Neural crest cell (in vitro differentiated cells): Measurements from ENCODE around the gene CTNNA3. TPM values are rescaled to one million over a fixed set of nuclear protein-coding genes. Genes with fewer than 3 reads are reported as not detected.
"Not testable (repeated sequence)": the region's sequence is repeated elsewhere in the genome, so short reads cannot be mapped to it uniquely, and the experiment has no call there.

Experiments
- DNase-seq: peaks from one replicate; pipeline ENCODE4 v3.0.0; 2021; ENCODE audit warnings: low read depth, mixed read lengths, low spot score
- H3K27ac Mint-ChIP-seq: one replicate; pipeline ENCODE4 v1.8.0; 2021; ENCODE audit warnings: mild to moderate bottlenecking, mixed read lengths; ENCODE audit not compliant: unreplicated experiment
- H3K27me3 Mint-ChIP-seq: 2 replicates; pipeline ENCODE4 v1.8.0; 2021; ENCODE audit warnings: low read depth, mild to moderate bottlenecking, mixed read lengths
- H3K36me3 Mint-ChIP-seq: 2 replicates; pipeline ENCODE4 v1.8.0; 2021; ENCODE audit warnings: low read depth, mild to moderate bottlenecking, mixed read lengths
- H3K4me1 Mint-ChIP-seq: 2 replicates; pipeline ENCODE4 v1.8.0; 2021; ENCODE audit warnings: mixed read lengths
- H3K4me3 Mint-ChIP-seq: one replicate; pipeline ENCODE4 v1.8.0; 2021; ENCODE audit warnings: mild to moderate bottlenecking, mixed read lengths
- H3K9me3 Mint-ChIP-seq: 2 replicates; pipeline ENCODE4 v1.8.0; 2021; ENCODE audit warnings: mixed read lengths
- total RNA-seq: library from RNA; stranded (reverse); gene quantifications from 2 replicates; pipeline ENCODE4 v1.2.1, GENCODE V29; 2021
- TF ChIP-seq, protein P1 (sequence below): fragments of 200-600 bp; sonication (generic); conservative IDR thresholded peaks from 2 replicates; pipeline ENCODE4 v1.5.0; 2021; ENCODE audit warnings: antibody characterized with exemption, mild to moderate bottlenecking

Gene CTNNA3
- total RNA-seq, 1 donor from 2014 or later = 4.7 TPM

- no peak overlapping the region for H3K27ac Mint-ChIP-seq
- no peak for DNase-seq
- TF ChIP-seq, protein P1, sequence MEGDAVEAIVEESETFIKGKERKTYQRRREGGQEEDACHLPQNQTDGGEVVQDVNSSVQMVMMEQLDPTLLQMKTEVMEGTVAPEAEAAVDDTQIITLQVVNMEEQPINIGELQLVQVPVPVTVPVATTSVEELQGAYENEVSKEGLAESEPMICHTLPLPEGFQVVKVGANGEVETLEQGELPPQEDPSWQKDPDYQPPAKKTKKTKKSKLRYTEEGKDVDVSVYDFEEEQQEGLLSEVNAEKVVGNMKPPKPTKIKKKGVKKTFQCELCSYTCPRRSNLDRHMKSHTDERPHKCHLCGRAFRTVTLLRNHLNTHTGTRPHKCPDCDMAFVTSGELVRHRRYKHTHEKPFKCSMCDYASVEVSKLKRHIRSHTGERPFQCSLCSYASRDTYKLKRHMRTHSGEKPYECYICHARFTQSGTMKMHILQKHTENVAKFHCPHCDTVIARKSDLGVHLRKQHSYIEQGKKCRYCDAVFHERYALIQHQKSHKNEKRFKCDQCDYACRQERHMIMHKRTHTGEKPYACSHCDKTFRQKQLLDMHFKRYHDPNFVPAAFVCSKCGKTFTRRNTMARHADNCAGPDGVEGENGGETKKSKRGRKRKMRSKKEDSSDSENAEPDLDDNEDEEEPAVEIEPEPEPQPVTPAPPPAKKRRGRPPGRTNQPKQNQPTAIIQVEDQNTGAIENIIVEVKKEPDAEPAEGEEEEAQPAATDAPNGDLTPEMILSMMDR = no peak
Measured at GRCh38 chr10:67596641-67597040, 99.4 kb downstream of the CTNNA3 start.

GRCh38 chr10:67587771-67588170, 108.2 kb downstream of the CTNNA3 start:
- Mint-ChIP-seq H3K9me3 (peaks cover 25% of the 10 kb centered on the region), H3K27me3 (no peaks in the 10 kb centered on the region), H3K4me3 (no peak overlapping the region), H3K27ac (no peak overlapping the region), H3K4me1 (no peaks in the 10 kb centered on the region), H3K36me3 (peaks cover 13% of the 10 kb centered on the region)
- DNase-seq = no peak
- TF ChIP-seq, protein P1 = no peak

More at GRCh38 chr10:67596641-67597040, 99.4 kb downstream of the CTNNA3 start:
- Mint-ChIP-seq H3K27me3 (no peaks in the 10 kb centered on the region), H3K4me3 (no peak overlapping the region), H3K36me3 (no peaks in the 10 kb centered on the region), H3K4me1 (no peaks in the 10 kb centered on the region), H3K9me3 (peaks cover 14% of the 10 kb centered on the region)

- Mint-ChIP-seq H3K36me3 (no peaks in the 10 kb centered on the region), H3K27ac (no peak overlapping the region), H3K9me3 (no peaks in the 10 kb centered on the region), H3K27me3 (no peaks in the 10 kb centered on the region), H3K4me1 (no peaks in the 10 kb centered on the region), H3K4me3 (no peak overlapping the region)
- DNase-seq = no peak
- TF ChIP-seq, protein P1 = no peak
Measured at GRCh38 chr10:67575532-67575931, 120.5 kb downstream of the CTNNA3 start.

DNA sequence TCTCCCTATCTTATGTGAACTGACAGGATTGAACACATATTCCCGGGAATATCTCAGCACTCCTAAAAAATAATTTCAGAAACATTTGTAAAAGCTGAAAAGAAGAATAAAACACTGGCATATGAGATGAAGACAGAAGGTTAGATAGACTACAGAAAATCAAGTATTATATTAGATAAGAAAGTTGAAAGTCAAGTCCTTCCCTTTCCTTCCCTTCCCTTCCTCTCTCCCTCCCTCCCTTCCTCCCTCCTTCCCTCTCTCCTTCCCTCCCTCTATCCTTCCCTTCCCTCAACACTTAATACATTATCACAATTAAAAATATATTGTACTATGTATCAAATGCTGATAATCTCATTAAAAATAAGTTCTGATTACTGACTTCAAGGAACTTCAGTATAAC, 122.5 kb downstream of the CTNNA3 start:
- TF ChIP-seq, protein P1 = no peak
- Mint-ChIP-seq H3K4me1 (no peaks in the 10 kb centered on the region), H3K36me3 (no peaks in the 10 kb centered on the region), H3K27me3 (no peaks in the 10 kb centered on the region), H3K4me3 (no peak overlapping the region), H3K27ac (no peak overlapping the region), H3K9me3 (no peaks in the 10 kb centered on the region)
- DNase-seq = no peak

GRCh38 chr10:67571503-67571902, 124.5 kb downstream of the CTNNA3 start:
- no peaks in the 10 kb centered on the region for H3K27me3 Mint-ChIP-seq

GRCh38 chr10:67558311-67558710, 137.7 kb downstream of the CTNNA3 start:
- not testable (repeated sequence) for H3K27me3 Mint-ChIP-seq, H3K4me3 Mint-ChIP-seq, H3K36me3 Mint-ChIP-seq, H3K4me1 Mint-ChIP-seq, DNase-seq, H3K27ac Mint-ChIP-seq
- H3K9me3 Mint-ChIP-seq = peaks cover 11% of the 10 kb centered on the region

More at GRCh38 chr10:67571503-67571902, 124.5 kb downstream of the CTNNA3 start:
- H3K9me3 Mint-ChIP-seq = no peaks in the 10 kb centered on the region
- H3K27ac Mint-ChIP-seq = no peak overlapping the region
- no peak for DNase-seq
- H3K4me3 Mint-ChIP-seq = no peak overlapping the region
- no peaks in the 10 kb centered on the region for H3K4me1 Mint-ChIP-seq
- TF ChIP-seq, protein P1 = no peak
- H3K36me3 Mint-ChIP-seq = no peaks in the 10 kb centered on the region
